Measurements from ENCODE around the gene CLOCK.
"Not testable (repeated sequence)": the region's sequence is repeated elsewhere in the genome, so short reads cannot be mapped to it uniquely, and the experiment has no call there.

The CLOCK gene

GRCh38 chr4:55546756-55547465, at the start of gene CLOCK:
CLOCK (minus strand) TSS chr4:55546909; CDS start chr4:55482785, 64,124 bp downstream.
- peak; percentile 73 to 89 for DNase-seq

- DNase-seq = peak in 1 of 2 experiments; percentile 16
Measured at GRCh38 chr4:55592014-55592413, 45.3 kb upstream of the CLOCK start, which contains the start of gene PDCL2. PDCL2 (minus strand) TSS chr4:55592245; CDS start chr4:55592109, 136 bp downstream.

GRCh38 chr4:55588160-55588559, 41.5 kb upstream of the CLOCK start:
- DNase-seq = no peak

- not testable (repeated sequence) for DNase-seq
Measured at GRCh38 chr4:55582773-55583172, 36.1 kb upstream of the CLOCK start.

GRCh38 chr4:55578341-55579010, 31.8 kb upstream of the CLOCK start:
- DNase-seq = no peak

- no peak for DNase-seq
Measured at GRCh38 chr4:55575513-55575912, 28.8 kb upstream of the CLOCK start.

GRCh38 chr4:55574252-55574651, 27.5 kb upstream of the CLOCK start:
- DNase-seq = no peak

GRCh38 chr4:55571806-55572205, 25.1 kb upstream of the CLOCK start:
- no peak for DNase-seq

- DNase-seq = no peak
Measured at GRCh38 chr4:55568905-55569504, 22.3 kb upstream of the CLOCK start.

- no peak for DNase-seq
Measured at GRCh38 chr4:55561889-55562288, 15.2 kb upstream of the CLOCK start.

GRCh38 chr4:55560096-55560495, 13.4 kb upstream of the CLOCK start:
- DNase-seq = no peak

- peak in 1 of 2 experiments; percentile 13 for DNase-seq
Measured at GRCh38 chr4:55554453-55555030, 7.8 kb upstream of the CLOCK start.

GRCh38 chr4:55553441-55554201, 6.9 kb upstream of the CLOCK start:
- no peak for DNase-seq

- DNase-seq = not testable (repeated sequence)
Measured at GRCh38 chr4:55551964-55552363, 5.3 kb upstream of the CLOCK start.

- DNase-seq = no peak
Measured at GRCh38 chr4:55549888-55550287, 3.2 kb upstream of the CLOCK start.

GRCh38 chr4:55547918-55548317, 1.2 kb upstream of the CLOCK start:
- no peak for DNase-seq

- peak in 1 of 2 experiments; percentile 63 for DNase-seq
Measured at GRCh38 chr4:55547466-55547770, 709 bp upstream of the CLOCK start.

- DNase-seq = no peak
Measured at GRCh38 chr4:55546506-55546755, 278 bp downstream of the CLOCK start.

GRCh38 chr4:55545641-55546505, 836 bp downstream of the CLOCK start:
- peak; percentile 47 to 75 for DNase-seq

GRCh38 chr4:55545151-55545550, 1.6 kb downstream of the CLOCK start:
- no peak for DNase-seq

- no peak for DNase-seq
Measured at GRCh38 chr4:55543858-55544257, 2.9 kb downstream of the CLOCK start.

GRCh38 chr4:55540271-55540670, 6.4 kb downstream of the CLOCK start:
- no peak for DNase-seq
